ENCODE measurements around the gene ADAMTS4. TPM values are rescaled to one million over a fixed set of nuclear protein-coding genes. Genes with fewer than 3 reads are reported as not detected.

The ADAMTS4 gene
- total and polyA plus RNA-seq, 9 of the 15 experiments (the other 6 are each of a cell fraction or from before 2014, with no cell fraction given) = 0.07 to 3.7 (median 0.41) TPM

- H3K4me1 ChIP-seq (replicated peaks in 1 of 2; ENCODE audit: control insufficient read depth in 2 of 2, insufficient read depth in 2 of 2, low read length in 2 of 2) = peaks cover 19 to 33% of the 10 kb centered on the region in 2 experiments
- H3K4me3 ChIP-seq = no peak overlapping the region
- H3K9me1 ChIP-seq (ENCODE audit: control insufficient read depth, insufficient read depth, low read length) = no peaks in the 10 kb centered on the region
- DNase-seq (ENCODE audit: extremely low read depth in 1 of 4, low spot score in 3 of 4) (peak; percentile 79 to 86 (median 80)), FAIRE-seq (peak; percentile 98), ATAC-seq (peak; percentile 94)
- no peaks in the 10 kb centered on the region for H3K79me2 ChIP-seq (ENCODE audit: control insufficient read depth, insufficient read depth, low read length)
- intact Hi-C loops (cut with micrococcal nuclease) = loop anchor here (1.0 to 2.0 kb wide), 3 partner anchors 17 to 182 kb away; no protein-coding TSS in a partner anchor
- H3K9me3 ChIP-seq (replicated peaks; ENCODE audit: control insufficient read depth, insufficient read depth, low read depth, low read length) = no peaks in the 10 kb centered on the region
- no TSS peak for BruUV-seq (replicated peaks)
- H4K20me1 ChIP-seq (replicated peaks; ENCODE audit: control insufficient read depth, insufficient read depth, low read length) = no peaks in the 10 kb centered on the region
- H3K27ac ChIP-seq (ENCODE audit: extremely low read depth, low read depth, low read length) = 0 out of 3 replicates have a peak overlapping the region, but pooled peaks have one; percentile 15
- H3K9ac ChIP-seq (ENCODE audit: insufficient read depth in 1 of 2, low read depth in 2 of 2, low read length in 2 of 2) = peak overlapping the region in 1 of 2 experiments; percentile 73; a peak in 2 of 4 replicates
- H3K27me3 ChIP-seq (ENCODE audit: control insufficient read depth in 2 of 2, insufficient read depth in 2 of 2, low read length in 2 of 2) = no peaks in the 10 kb centered on the region
- H2AFZ ChIP-seq (ENCODE audit: low read depth, low read length) = peak overlapping the region; percentile 94
- CTCF ChIA-PET (ENCODE audit: low intra/inter-chr PET ratio) = interaction anchor here (0.5 to 2.4 kb wide), 4 partner anchors 28 to 1092 kb away, joined by 3 to 9 read pairs (median 4); partner anchors contain the start of gene CFAP126
- H3K4me2 ChIP-seq (ENCODE audit: insufficient read depth, low read length) = peak overlapping the region; percentile 42; the same call in 1 of the 2 replicates
- 35% methylated on average over 12 of the region's 15 CpGs for WGBS (ENCODE audit: insufficient coverage, low coverage, missing lambda C conversion rate)
- H3K36me3 ChIP-seq (ENCODE audit: control insufficient read depth, insufficient read depth, low read length) = no peaks in the 10 kb centered on the region
- POLR2A ChIA-PET = interaction anchor here (0.6 to 0.9 kb wide), 4 partner anchors 10 to 309 kb away, joined by 3 read pairs; partner anchors contain the start of genes B4GALT3 and DEDD
- in situ Hi-C loops (cut with MboI) = no loop called here
- TF ChIP-seq JUN (IDR thresholded peaks at IDR 0.05; ENCODE audit: borderline replicate concordance, low read depth, low read length) (no peak), JUN (CRISPR knock-in tag; IDR thresholded peaks at IDR 0.05; ENCODE audit: borderline replicate concordance) (no peak), FOXK2 (conservative IDR thresholded peaks at IDR 0.05 in 1 of 2, IDR thresholded peaks at IDR 0.05 in 1 of 2; ENCODE audit: low read depth in 2 of 2) (peak in 1 of 2 experiments; percentile 28; a peak in 1 of 4 replicates), JUNB (CRISPR knock-in tag; conservative IDR thresholded peaks at IDR 0.05) (no peak), BHLHE40 (IDR thresholded peaks at IDR 0.05; ENCODE audit: low read length) (no peak), CTBP1 (IDR thresholded peaks at IDR 0.05; ENCODE audit: borderline replicate concordance) (peak; percentile 16; the same call in 1 of the 2 replicates), PHF21A (IDR thresholded peaks at IDR 0.05; ENCODE audit: borderline replicate concordance, low read depth) (no peak), CTCFL (IDR thresholded peaks at IDR 0.05; ENCODE audit: borderline replicate concordance, insufficient read depth, low read depth, low read length, poor library complexity, severe bottlenecking) (no peak), CBFA2T2 (conservative IDR thresholded peaks at IDR 0.05) (no peak), SMAD4 (CRISPR knock-in tag; conservative IDR thresholded peaks at IDR 0.05) (no peak), ELK1 (CRISPR knock-in tag; IDR thresholded peaks at IDR 0.05) (no peak), CTCF (IDR thresholded peaks at IDR 0.05 in 2 of 3, conservative IDR thresholded peaks at IDR 0.05 in 1 of 3; ENCODE audit: insufficient read depth in 2 of 3, low read depth in 1 of 3, low read length in 3 of 3) (peak; percentile 93 to 97 (median 95)), LCOR (CRISPR knock-in tag; IDR thresholded peaks at IDR 0.05) (0 out of 2 replicates have a peak, but pooled peaks have one; percentile 46)
These were observed 6.1 kb downstream of the ADAMTS4 start for GRCh38 chr1:161192476-161193465.
